Mesendoderm (in vitro differentiated cells): ENCODE results near the gene FREY1.

Experiments used
- DNase-seq: peaks from one replicate; pipeline ENCODE4 v3.0.0; 2013
- H2AK5ac ChIP-seq: 2 replicates; pipeline ENCODE4 v1.6.1; 2013; ENCODE audit warnings: low read length, inconsistent platforms
- H2BK120ac ChIP-seq: 2 replicates; pipeline ENCODE4 v1.6.1; 2013; ENCODE audit warnings: low read depth, mild to moderate bottlenecking, low read length, moderate library complexity, mixed read lengths
- H2BK15ac ChIP-seq: replicated peaks from 2 replicates; pipeline ENCODE4 v1.6.1; 2013; ENCODE audit warnings: low read depth, mild to moderate bottlenecking, moderate library complexity
- H2BK5ac ChIP-seq: 2 replicates; pipeline ENCODE4 v1.6.1; 2013; ENCODE audit warnings: low read length, inconsistent platforms
- H3K18ac ChIP-seq: 2 replicates; pipeline ENCODE4 v1.6.1; 2013; ENCODE audit warnings: mild to moderate bottlenecking, low read length, mixed read lengths
- H3K23ac ChIP-seq: one replicate; pipeline ENCODE4 v1.6.1; 2013; ENCODE audit warnings: low read length
- H3K27ac ChIP-seq: 2 replicates; pipeline ENCODE4 v1.5.1; 2013; ENCODE audit warnings: low read depth, mild to moderate bottlenecking, inconsistent platforms, low read length, moderate library complexity
- H3K27me3 ChIP-seq: 2 replicates; pipeline ENCODE4 v1.6.1; 2013; ENCODE audit warnings: low read length, control low read depth, mild to moderate bottlenecking, inconsistent platforms; ENCODE audit not compliant: insufficient read depth, poor library complexity
- H3K36me3 ChIP-seq: 2 replicates; pipeline ENCODE4 v1.6.1; 2013; ENCODE audit warnings: low read length, inconsistent platforms; ENCODE audit not compliant: control insufficient read depth, insufficient read depth
- H3K4ac ChIP-seq: one replicate; pipeline ENCODE4 v1.6.1; 2013; ENCODE audit warnings: low read depth, mild to moderate bottlenecking, low read length, moderate library complexity
- H3K4me1 ChIP-seq: 2 replicates; pipeline ENCODE4 v1.6.1; 2013; ENCODE audit warnings: low read depth, low read length, inconsistent platforms; ENCODE audit not compliant: control insufficient read depth
- H3K4me2 ChIP-seq: 2 replicates; pipeline ENCODE4 v1.6.1; 2013; ENCODE audit warnings: low read length
- H3K4me3 ChIP-seq: 2 replicates; pipeline ENCODE4 v1.5.1; 2013; ENCODE audit warnings: mild to moderate bottlenecking, low read length
- H3K56ac ChIP-seq: one replicate; pipeline ENCODE4 v1.6.1; 2013; ENCODE audit warnings: low read length
- H3K79me1 ChIP-seq: 2 replicates; pipeline ENCODE4 v1.6.1; 2013; ENCODE audit warnings: low read length, inconsistent platforms
- H3K79me2 ChIP-seq: 2 replicates; pipeline ENCODE4 v1.6.1; 2013; ENCODE audit warnings: mild to moderate bottlenecking, low read length; ENCODE audit not compliant: control insufficient read depth, insufficient read depth
- H3K9ac ChIP-seq: 2 replicates; pipeline ENCODE4 v1.6.1; 2013; ENCODE audit warnings: low read length, inconsistent platforms
- H4K5ac ChIP-seq: one replicate; pipeline ENCODE4 v1.6.1; 2013; ENCODE audit warnings: low read length
- H4K8ac ChIP-seq: one replicate; pipeline ENCODE4 v1.6.1; 2013; ENCODE audit warnings: low read depth, mild to moderate bottlenecking, control low read depth, low read length, moderate library complexity
- WGBS: extraction: QIAGEN DNeasy Blood & Tissue Kit; methylation state at CpG from one replicate; pipeline ENCODE4 v1.1.7; 2013; ENCODE audit warnings: low lambda C conversion rate, missing lambda C conversion rate; ENCODE audit not compliant: insufficient coverage; ENCODE audit errors: extremely low coverage; 5-methylcytosine and 5-hydroxymethylcytosine counted together

The FREY1 gene

DNA sequence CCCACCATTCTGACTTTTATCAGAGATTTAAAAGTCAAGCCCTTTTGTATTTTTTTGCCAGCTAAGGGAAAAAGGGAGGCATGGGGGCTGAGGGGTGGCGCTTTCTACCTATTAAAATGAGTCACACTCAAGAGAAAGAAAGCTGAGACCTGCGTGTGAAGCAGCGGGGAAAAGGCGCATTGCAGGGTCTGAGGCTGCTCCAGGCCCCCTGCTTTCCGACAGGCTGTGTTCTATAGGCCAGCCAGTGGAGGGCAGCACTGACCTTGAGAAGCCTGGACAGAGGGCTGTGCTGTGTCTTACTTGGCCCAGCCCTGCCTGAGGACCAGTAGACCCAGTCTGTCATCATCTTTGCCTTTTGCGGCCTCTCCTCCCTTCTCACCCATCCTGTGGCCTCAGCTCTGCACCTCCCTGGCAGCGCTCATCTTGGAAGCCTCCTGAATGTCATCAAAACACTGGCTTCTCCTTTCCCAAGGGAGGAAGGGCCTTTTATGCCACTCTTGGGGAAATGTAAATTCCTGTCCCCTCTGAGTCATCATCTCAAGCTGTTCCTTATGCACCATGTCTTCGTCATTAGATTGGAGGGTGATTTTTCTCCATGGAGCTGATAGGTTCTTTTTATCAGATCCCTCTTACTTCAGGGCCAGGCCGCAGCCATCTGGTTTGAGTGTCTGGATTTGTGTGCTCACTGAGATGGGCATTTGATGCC lies 34.3 kb downstream of the FREY1 start:
- Histone ChIP-seq H3K9ac (no peak overlapping the region), H2BK120ac (no peak overlapping the region), H2BK15ac (no peak overlapping the region), H2BK5ac (no peak overlapping the region), H3K79me2 (no peaks in the 10 kb centered on the region), H2AK5ac (no peak overlapping the region), H3K27me3 (no peaks in the 10 kb centered on the region), H3K4me2 (no peak overlapping the region), H3K4ac (no peak overlapping the region), H4K8ac (no peak overlapping the region), H3K23ac (no peak overlapping the region), H3K27ac (no peak overlapping the region), H3K4me1 (peaks cover 3% of the 10 kb centered on the region), H3K4me3 (no peak overlapping the region), H3K79me1 (no peaks in the 10 kb centered on the region), H4K5ac (no peak overlapping the region), H3K18ac (no peak overlapping the region), H3K56ac (no peak overlapping the region), H3K36me3 (peaks cover 8% of the 10 kb centered on the region)
- DNase-seq = peak; percentile 94
- WGBS = no CpG with 5 or more reads among the region's 9 CpGs

DNA sequence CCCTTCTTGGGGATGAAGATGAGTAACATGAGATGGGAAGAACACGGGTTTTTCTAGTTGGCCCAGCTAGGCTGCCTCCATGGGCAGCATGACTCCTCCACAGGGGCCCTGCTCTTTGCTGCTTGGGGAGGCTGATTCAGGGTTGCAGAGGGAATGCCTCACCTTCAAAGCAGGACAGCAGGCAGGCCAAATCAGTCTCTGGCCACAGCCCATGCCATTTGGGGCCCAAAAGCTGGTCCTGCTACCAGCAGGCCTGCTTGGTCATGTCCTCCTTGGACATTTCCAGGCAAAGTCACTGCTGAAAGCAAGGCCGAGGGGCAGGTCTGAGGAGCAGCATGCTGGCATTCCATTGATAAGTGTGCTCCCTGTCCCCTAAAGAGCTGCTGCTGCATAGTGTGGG lies 35.4 kb downstream of the FREY1 start:
- H3K4me2 ChIP-seq = no peak overlapping the region
- no peak overlapping the region for H4K5ac ChIP-seq
- no peak overlapping the region for H3K18ac ChIP-seq
- no peak overlapping the region for H2BK120ac ChIP-seq
- peaks cover 3% of the 10 kb centered on the region for H3K4me1 ChIP-seq
- H2BK5ac ChIP-seq = no peak overlapping the region
- DNase-seq = no peak
- no peak overlapping the region for H3K23ac ChIP-seq
- H3K4me3 ChIP-seq = no peak overlapping the region
- peaks cover 8% of the 10 kb centered on the region for H3K36me3 ChIP-seq
- no CpG with 5 or more reads among the region's 2 CpGs for WGBS
- H3K27ac ChIP-seq = no peak overlapping the region
- no peak overlapping the region for H3K9ac ChIP-seq
- no peaks in the 10 kb centered on the region for H3K79me2 ChIP-seq
- no peak overlapping the region for H4K8ac ChIP-seq
- H3K27me3 ChIP-seq = no peaks in the 10 kb centered on the region
- H2BK15ac ChIP-seq = no peak overlapping the region
- no peak overlapping the region for H2AK5ac ChIP-seq
- no peak overlapping the region for H3K4ac ChIP-seq
- H3K56ac ChIP-seq = no peak overlapping the region
- no peaks in the 10 kb centered on the region for H3K79me1 ChIP-seq

DNA sequence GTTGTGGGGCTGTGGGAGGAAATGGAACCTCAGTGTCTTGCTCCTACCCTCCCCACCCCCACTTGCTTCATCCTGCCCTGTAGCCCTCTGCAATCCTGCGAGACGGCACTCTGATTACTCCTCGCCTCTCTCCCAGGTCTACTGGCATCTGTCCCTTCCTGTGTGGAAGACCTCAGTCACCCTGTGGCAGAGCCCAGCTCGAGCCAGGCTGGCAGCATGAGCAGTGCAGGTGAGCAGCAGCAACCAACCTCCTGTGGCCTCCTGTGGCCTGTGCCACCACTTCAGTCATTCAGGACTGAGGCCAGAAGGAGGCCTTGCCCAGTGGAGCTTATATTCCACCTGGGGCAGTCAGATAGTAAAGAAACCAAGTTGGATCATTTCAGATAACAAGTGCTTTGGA lies 36.4 kb downstream of the FREY1 start:
- Histone ChIP-seq H4K5ac (no peak overlapping the region), H2AK5ac (no peak overlapping the region), H3K18ac (no peak overlapping the region), H2BK120ac (no peak overlapping the region), H3K27ac (no peak overlapping the region), H2BK5ac (no peak overlapping the region), H3K4me2 (no peak overlapping the region), H3K4me1 (no peaks in the 10 kb centered on the region), H3K23ac (no peak overlapping the region), H3K4me3 (no peak overlapping the region), H3K4ac (no peak overlapping the region), H2BK15ac (no peak overlapping the region), H3K56ac (no peak overlapping the region), H4K8ac (no peak overlapping the region), H3K79me1 (no peaks in the 10 kb centered on the region), H3K36me3 (peaks cover 8% of the 10 kb centered on the region), H3K79me2 (no peaks in the 10 kb centered on the region), H3K9ac (no peak overlapping the region), H3K27me3 (no peaks in the 10 kb centered on the region)
- WGBS = no CpG with 5 or more reads among the region's 4 CpGs
- DNase-seq = no peak

DNA sequence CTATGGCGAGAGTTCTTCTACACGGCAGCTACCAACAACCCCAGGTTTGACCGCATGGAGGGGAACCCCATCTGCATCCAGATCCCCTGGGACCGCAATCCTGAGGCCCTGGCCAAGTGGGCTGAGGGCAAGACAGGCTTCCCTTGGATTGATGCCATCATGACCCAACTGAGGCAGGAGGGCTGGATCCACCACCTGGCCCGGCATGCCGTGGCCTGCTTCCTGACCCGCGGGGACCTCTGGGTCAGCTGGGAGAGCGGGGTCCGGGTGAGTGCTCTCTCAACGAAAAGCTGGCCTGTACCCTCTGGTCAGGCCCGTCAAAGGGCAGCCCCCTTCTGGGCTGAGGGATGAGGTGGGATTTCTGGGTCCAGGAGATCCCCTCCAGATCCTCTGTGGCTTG lies 37.5 kb downstream of the FREY1 start:
- Histone ChIP-seq H3K27me3 (no peaks in the 10 kb centered on the region), H3K18ac (no peak overlapping the region), H3K56ac (no peak overlapping the region), H3K4me1 (no peaks in the 10 kb centered on the region), H3K4me3 (no peak overlapping the region), H2BK15ac (no peak overlapping the region), H3K4ac (no peak overlapping the region), H4K8ac (no peak overlapping the region), H2BK120ac (no peak overlapping the region), H3K4me2 (no peak overlapping the region), H2AK5ac (no peak overlapping the region), H3K27ac (no peak overlapping the region), H4K5ac (no peak overlapping the region), H3K79me1 (no peaks in the 10 kb centered on the region), H3K9ac (no peak overlapping the region), H3K79me2 (no peaks in the 10 kb centered on the region), H2BK5ac (no peak overlapping the region), H3K36me3 (peaks cover 8% of the 10 kb centered on the region), H3K23ac (no peak overlapping the region)
- no CpG with 5 or more reads among the region's 12 CpGs for WGBS
- no peak for DNase-seq

DNA sequence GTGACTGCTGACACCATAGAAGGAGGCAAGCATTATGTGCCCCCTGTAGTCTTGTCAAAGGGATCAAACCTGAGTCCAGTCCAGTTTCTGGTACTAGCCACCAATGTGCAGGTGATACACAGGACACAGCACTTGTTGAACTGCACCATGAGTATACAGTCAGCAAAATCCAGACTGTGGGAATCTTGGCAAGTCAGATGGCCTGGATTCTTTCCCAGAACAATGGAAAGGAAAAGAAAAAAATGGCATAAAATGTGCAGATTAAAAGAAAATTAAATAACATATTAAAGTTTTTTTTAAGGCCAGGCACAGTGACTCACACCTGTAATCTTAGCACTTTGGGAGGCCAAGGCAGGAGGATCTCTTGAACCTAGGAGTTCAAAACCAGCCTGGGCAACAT lies 43.0 kb downstream of the FREY1 start:
- Histone ChIP-seq H3K79me2 (no peaks in the 10 kb centered on the region), H3K4me3 (no peak overlapping the region), H3K4ac (no peak overlapping the region), H2BK15ac (no peak overlapping the region), H2BK5ac (no peak overlapping the region), H3K9ac (no peak overlapping the region), H3K27ac (no peak overlapping the region), H3K4me2 (no peak overlapping the region), H3K18ac (no peak overlapping the region), H2AK5ac (no peak overlapping the region), H4K5ac (no peak overlapping the region), H3K79me1 (no peaks in the 10 kb centered on the region), H3K23ac (no peak overlapping the region), H3K27me3 (no peaks in the 10 kb centered on the region), H3K56ac (no peak overlapping the region), H3K4me1 (no peaks in the 10 kb centered on the region), H3K36me3 (peaks cover 5% of the 10 kb centered on the region), H2BK120ac (no peak overlapping the region), H4K8ac (no peak overlapping the region)
- no peak for DNase-seq
